ENCODE results near the gene CERCAM.
"Not testable (repeated sequence)": the region's sequence is repeated elsewhere in the genome, so short reads cannot be mapped to it uniquely, and the experiment has no call there.

Gene CERCAM

DNA sequence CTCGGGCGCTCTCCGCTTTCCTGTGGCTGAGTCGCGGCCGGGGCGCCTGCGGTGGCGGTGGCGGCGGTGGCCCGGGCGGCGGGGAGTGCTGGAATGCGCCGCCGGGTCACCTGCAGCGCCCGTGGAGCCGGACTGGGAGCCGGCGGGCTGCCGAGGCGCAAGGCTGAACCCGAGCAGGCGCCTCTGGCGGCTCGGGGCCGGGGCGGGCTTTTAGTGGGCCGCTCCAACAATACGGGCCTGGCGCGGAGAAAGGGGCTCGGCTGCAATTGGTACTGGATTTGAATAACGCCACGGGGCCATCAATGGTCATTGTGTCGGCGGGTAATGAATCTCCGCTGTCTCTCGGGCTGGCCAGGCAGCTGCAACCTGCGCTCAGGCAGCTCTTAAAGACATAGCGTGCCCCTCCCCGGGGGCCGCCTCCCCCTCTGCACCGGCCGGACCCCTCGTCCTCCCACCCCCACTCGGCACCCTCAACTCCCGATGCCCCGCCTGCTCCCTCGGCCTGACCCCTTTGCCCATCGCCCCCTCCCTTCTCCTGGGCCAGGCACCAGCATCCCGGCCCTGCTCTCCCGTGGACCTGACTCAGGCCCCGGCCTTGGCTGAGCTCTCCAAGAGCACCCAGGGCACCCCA is 27.4 kb upstream of the CERCAM start:
- no peak for DNase-seq

DNA sequence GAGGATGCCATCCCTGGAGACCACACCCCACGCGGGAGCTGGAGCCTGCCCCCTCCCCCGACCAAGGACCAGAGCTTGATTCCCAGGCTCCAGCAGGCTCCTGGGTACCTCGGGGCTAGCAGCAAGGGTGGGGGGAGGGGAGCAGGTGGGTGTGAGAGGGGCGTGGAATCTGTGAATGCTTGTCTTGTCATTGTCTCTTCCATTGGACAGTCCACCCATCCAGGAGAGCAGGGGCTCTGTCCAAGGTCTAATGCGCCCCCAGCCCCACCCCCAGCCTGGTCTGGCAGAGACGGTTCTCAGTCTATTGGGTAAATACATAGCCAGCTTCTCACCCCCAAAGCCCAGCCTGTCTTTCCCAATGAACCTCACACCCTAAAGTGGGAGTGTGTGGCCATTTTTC is 26.7 kb upstream of the CERCAM start:
- DNase-seq: no peak

DNA sequence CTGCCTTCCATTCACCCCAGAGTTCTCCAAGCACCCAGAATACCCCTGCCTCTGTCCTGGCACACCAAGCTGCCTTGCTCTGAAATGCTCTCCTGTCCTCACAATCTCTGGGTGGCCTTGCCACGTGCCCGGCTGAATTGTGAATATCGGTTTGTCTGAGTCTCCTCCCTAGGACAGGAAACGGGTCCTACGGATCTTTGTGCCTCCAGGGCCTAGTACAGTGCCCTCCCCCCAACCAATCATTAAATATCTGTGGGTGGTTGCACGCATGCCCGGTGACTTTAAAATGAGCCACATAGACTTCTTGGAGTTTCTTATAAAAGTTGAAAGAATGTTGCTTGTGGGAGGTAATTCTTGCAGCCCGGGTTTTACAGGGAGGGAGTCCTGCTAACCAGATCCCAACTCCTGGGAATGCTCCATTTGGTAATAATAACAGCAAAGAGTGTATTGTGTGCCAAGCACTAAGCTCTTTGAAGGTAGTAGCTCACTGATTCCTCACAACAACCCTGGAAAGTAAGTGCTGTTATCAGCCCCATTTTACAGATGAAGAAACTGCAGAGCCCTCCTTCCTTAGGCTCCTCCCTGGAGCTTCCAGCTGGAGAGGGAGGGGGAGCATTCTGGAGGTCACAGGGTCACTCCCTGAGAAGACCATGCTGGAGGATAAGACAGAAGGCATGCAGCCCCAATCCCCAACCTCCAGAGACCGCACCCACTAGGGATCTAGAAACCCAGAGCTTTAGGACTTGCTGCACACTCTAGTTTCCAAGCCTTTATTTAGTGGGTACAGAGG is 26.1 kb upstream of the CERCAM start:
- DNase-seq: no peak

DNA sequence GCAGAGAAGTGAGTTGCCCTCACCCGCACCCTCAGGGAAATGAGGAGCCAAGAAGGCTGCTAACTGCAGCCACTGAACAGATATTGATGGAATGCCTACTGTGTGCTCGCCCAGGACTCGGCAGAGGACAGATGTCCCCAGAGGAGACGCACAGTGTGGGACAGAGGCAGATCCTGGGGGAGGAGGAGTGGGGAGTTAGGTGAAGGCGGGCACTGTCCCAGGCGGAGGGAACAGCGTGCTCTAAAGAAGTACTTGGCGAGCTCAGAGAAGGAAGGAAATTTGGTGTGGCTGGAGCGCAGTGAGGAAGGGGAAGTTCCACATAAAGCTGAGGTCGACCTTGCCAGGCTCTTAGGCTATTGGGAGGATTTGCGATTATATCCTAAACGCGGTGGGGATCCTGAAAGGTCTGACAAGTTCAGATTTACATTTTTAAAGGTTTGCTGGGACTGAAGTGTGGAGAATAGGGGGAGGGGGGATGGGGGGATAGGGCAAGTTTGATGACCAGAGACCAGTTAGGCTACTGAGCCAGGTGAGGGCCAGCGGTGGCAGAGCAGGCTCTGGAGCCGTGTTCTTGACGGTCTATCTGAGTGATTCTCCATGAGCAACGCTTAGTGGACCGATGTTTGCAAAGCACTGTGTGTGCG is 23.6 kb upstream of the CERCAM start:
- DNase-seq: no peak

DNA sequence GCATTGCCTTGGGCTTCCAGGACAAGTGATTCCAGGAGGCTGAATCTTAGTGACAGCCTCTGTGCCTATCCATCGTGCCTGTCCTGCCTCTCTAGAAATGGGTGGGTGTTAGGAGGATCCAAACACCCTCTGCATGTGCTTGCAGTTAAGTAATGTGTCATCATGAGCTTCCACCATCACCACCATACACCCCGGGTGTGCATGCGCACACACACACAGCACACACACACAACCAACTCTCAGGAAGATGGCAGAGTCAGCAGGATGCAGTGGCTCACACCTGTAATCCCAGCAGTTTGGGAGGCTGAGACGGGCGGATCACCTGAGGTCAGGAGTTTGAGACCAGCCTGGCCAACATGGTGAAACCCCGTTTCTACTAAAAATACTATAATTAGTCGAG is 22.8 kb upstream of the CERCAM start:
- no peak for DNase-seq

DNA sequence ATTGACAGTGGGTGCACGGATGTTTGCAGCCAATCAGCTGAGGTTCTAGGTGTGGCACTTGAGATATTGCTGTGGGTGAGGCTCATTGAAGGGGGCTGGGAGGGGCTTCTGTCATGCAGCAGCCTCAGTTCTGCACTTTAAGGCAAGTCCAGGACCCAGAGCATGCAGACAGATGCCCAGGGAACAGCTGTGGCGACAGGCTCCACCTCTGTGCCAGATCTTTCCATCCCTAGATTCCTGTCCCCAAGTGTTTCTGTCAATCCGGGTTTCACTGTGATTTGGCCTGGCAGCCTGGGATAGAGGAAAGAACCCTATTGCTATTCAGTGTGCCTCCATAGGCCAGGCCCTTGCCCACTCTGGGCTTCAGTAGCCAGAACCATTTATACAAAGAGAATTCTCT is 20.8 kb upstream of the CERCAM start:
- no peak for DNase-seq

DNA sequence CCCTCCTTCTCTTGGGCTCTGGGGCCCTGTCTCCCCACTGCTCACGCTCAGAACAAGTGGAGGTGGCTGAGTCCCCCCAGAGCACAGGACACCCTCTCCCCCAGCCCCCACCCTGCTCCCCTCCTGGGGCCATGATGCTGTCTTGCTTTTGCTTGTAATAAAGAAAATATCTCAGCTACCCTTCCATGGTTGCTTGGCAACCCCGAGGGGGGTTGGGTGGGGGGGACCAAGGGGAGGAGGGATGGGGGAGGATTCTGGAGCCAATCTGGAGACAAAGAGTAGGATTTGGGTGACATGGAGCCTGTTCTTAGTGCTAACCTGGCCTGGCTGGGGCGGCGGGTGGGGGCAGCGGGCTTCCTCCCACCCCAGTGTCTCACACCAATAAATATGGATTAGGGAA is 16.1 kb upstream of the CERCAM start:
- DNase-seq: no peak

DNA sequence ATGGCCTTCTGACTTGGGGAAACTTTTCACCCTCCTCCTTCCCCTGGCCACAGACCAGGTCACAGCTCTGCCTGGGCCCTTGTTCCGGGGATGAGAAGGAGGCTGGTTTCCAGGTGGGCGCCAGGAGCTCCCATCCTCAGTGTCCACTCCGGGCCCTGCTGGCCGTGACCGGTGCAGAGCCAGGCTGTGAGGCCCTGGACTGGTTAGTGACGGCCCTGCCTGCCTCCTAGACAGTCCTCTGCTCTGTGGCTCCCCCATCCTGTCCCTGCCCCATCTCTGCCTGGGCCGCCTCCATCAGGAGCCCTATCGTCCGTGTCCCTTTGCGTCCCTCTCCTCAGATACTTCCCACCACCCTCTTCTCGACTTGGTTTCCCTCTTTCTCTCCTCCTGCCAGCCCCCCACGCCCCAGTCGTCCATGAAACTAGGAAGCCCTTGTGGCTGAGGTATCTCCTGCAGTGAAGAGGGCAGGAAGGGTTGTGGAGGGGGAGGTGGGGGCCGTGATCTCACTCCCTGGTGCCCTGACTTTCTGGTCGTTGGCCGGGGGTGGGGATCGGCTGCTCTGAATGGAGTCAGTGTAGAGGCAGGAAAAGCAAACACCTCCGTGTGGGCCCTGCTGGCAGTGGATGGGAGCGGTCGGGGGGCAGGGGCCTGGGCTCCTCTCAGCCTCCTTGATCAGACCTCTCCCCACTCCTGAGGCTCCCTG is 15.4 kb upstream of the CERCAM start:
- DNase-seq: no peak

DNA sequence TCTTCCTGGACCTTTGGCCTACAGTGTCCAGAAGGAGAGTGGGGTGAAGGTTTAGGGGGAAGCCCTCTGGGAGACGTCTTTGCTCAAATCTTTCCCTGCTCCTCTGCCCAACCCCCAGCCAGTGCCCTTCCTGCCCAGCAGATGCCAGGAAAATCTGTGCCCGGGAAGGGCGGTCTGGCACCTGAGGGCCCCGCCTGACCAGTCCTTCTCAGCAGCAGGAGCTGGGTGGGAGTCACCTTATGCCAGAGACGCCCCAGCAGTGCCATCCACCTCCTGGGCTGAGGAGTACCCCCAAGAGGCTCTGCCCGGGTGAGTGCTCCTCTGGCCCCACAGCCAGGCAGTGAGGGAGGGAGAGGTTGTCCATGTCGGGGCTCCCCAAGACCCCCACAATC is 14.9 kb upstream of the CERCAM start:
- DNase-seq: no peak

DNA sequence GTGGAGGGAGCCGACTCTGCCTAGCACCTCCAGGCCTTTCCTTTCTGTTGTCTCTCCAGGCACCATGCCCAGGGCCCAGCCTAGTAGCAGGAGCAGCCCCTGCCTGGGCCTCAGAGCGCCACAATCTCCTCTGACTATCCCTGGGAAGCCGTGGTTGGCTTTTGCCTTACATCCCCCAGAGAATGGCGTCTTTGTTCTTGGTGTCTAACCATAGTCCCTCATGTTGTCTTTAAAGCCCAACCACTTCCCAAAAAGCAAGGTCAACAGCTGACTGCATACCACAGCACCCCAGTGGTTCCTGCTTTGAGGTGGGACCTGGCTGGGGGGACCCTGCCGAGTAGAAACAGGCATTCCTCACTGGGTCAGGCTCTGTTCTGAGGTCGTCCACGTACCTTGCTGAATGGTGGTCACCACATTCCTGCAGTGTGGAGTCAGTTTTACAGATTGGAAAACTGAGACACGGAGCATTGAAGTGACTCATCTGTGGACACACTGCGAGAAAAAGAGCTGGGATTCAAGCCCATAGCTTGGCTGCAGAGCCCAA is 13.7 kb upstream of the CERCAM start:
- DNase-seq: no peak

DNA sequence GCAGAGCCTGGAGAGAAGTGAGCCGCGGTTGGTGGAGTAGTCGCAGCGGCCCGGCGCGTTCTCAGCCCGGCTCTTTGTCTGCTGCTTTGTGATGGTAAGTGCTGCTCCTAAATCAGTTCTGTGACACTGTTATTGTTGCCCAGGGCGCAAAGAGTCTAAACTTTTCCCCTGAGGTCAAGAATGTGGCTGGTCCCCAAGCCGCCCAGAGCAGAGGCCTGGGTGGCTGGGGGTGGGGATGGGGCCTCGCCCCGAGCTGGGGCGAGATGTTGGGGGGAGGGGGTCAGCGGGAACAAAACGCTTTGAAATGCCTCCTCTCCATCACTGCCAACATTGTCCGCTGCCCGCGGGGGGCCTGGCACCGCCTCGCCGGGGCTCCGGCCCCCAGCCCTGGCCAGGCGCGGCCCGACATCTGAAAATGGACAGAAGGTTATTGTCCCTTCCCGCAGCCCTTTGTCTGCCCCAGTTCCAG is 11.7 kb upstream of the CERCAM start:
- no peak for DNase-seq

DNA sequence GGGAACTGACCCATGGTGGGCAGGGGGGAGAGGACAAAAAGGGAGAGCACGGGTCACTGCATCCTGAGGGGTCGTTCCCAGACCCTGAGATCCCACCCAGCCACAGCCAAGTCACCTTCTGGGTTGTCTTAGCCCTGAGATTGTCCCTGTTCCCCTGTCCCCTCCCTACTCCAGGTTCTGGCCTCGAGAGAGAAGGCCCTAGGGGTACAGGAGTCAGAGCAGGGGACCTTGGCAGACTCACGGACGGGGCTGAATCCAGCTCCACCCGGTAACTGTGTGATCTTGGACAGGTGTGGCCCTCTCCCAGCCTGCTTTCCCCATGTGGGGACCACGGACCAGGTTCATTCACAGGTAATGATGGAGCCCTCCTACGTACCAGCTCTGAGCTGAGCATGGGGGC is 11.2 kb upstream of the CERCAM start:
- DNase-seq: no peak

DNA sequence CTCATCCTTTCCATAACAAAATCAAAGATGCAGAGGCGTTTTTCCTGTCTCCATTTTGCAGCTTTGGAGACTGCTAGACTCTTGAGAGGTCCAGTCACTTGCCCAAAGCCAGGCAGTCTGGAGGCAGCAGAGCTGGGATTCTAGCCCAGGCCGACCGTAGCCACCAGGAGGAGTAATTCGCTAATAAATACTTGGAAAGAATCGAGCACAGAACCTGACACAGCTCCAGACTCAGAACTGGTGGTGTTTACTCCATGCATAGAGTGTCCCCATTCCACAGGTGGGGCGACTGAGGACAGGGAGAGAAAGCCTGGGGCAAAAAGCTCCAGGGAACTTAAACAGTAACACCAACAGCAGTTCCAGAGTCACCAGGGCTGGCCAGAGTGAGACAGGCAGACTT is 10.7 kb upstream of the CERCAM start:
- no peak for DNase-seq

DNA sequence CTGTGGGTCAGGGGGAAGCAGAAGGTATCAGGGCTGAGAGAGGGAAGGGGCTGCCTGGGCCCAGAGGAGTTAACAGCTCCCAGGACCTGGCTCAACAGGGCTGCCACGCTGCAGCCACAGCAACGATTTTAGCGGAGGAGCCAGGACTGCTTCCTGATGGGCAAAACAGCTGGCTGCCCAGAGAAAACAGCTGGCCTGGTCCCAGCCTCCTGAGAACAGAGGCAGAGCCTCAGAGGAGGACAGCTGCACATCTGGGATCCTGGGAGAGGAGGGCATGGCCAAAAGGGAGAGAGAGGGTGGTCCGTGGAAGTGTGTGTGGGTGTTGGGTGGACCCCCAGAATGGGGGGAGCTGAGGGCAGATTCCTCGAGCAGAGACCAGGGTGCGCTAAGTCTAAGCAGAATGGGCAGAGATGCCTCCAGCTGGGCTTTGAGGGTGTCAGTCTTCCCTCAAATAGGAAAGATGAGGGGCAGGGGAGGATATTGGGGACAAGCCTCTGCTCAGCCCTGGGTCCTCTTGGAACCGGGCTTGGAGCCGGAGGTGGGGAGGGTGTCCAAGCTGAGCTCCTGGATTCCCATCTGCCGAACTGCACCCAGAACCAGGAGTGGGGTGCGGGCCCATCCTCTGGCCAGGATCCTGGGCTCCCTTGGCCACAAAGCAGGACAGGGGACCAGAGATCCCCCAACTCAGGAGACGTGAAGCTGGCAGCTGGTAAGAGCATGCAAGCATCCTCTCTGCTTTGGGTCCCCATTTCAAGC is 9.1 kb upstream of the CERCAM start:
- DNase-seq: no peak

DNA sequence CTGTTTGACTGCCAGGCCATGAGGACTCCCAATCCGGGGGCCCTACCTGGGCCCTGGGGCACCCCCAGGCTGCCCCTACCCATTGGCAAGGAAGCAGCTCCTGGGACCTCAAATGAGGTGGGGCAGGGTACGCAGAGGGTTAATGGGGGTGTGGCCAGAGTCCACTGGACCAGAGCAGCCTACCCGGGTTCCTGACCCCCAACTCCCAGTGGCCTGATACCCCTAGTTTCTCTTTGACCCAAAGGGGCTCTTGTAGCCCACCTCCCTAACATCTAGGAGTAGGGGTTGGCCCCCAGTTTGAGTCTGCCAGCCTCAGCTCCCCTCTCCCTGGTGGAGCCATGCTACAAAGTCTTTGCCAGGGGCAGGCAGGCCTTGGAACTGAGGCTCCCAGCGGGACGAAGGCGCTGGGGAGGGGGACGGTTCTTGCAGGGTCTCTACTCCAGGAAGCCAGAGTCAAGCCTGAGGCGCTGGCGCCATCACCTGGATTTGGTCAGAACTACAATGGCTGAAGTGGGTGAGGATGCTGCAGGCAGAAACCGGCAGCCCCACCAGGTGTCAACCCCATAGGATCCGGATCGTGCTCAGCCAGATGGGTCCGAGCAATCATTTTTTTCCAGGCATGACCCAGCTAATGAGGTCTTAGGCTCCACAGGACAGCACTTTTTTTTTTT is 8.4 kb upstream of the CERCAM start:
- DNase-seq: peak; percentile 49

DNA sequence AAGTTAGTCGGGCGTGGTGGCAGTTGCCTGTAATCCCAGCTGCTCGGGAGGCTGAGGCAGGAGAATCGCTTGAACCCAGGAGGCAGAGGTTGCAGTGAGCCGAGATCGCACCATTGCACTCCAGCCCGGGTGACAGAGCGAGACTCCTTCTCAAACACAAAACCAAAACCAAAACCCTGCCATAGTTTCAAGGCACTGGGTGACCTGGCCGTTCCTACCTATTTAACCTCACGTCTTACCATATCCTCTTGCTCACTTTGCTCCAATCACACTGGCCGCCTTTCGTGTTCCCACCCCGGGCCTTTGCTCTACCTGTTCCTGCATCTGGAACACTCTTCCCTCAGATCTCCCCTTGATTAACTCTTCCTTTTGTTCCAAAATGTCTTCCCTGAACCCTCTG is 6.9 kb upstream of the CERCAM start:
- DNase-seq: not testable (repeated sequence)

DNA sequence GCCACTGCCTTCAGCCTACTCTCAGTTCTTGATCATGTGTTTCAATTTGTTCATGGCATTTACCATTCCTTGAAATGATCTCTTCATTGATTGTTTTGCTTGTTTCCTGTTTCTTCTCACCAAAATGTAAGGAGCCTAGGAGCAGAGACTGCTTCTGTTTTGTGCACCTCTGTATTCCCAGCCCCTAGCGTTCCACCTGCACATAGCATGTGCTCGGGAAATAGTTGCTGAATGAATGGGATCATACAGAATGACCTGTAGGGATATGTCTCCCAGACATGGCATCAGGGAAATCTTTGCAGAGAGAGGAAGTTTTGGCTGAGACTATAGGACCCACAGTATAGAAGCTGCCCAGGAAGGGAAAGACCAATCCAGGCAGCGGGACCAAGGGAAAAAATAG is 6.2 kb upstream of the CERCAM start:
- DNase-seq: no peak

DNA sequence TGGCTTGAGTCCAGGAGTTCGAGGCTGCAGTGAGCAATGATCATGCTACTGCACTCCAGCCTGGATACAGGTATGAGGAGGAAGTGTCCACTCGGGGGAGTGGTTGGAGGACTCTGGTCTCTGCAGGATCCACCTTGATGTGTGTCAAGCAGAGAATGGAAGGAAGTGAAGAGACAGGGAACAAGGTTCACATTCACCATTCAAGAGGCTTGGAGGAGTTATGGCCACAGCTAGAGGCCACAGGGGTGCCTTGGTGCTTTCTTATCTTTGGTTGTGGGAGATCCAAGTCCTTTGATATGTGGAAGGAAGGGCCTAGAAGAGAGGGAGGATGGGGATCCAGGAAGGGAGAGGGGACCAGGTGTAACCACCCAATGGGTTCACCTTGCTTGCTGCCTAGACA is 5.4 kb upstream of the CERCAM start:
- DNase-seq: no peak

DNA sequence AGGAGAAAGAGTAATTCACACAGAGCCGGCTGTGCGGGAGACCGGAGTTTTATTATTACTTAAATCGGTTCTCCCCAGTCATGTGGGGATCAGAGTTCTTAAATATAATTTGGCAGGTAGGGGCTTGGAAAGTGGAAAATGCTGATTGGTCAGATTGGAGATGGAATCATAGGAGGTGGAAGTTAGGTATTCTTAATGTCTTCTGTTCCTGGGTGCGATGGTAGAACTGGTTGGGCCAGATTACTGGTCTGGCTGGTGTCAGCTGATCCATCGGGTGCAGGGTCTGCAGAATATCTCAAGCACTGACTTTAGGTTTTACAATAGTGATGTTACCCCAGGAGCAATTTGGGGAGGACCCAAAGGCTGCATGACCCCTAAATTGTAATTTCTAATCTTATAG is 4.6 kb upstream of the CERCAM start:
- DNase-seq: no peak

DNA sequence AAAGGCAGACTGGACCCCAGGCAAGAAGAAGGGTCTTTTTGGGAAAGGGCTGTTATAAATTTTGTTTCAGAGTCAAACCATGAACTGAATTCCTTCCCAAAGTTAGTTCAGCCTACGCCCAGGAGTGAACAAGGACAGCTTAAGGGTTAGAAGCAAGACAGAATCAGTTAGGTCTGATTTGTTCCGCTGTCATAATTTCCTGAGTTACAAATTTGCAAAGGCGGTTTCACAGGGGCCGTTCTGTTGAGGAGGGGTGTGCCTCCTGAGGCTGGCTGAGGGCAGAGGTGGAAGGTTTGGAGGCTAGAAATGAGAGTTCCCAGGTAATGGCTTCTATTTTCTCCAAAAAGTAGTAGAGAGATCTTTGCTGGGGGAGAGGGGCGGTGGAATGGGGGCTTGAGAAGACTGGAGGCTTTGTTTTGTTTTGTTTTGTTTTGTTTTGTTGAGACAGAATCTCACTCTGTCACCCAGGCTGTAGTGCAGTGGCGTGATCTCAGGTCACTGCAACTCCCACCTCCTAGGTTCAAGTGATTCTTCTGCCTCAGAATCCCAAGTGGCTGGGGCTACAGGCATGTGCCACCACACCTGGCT is 4.1 kb upstream of the CERCAM start:
- DNase-seq: no peak

DNA sequence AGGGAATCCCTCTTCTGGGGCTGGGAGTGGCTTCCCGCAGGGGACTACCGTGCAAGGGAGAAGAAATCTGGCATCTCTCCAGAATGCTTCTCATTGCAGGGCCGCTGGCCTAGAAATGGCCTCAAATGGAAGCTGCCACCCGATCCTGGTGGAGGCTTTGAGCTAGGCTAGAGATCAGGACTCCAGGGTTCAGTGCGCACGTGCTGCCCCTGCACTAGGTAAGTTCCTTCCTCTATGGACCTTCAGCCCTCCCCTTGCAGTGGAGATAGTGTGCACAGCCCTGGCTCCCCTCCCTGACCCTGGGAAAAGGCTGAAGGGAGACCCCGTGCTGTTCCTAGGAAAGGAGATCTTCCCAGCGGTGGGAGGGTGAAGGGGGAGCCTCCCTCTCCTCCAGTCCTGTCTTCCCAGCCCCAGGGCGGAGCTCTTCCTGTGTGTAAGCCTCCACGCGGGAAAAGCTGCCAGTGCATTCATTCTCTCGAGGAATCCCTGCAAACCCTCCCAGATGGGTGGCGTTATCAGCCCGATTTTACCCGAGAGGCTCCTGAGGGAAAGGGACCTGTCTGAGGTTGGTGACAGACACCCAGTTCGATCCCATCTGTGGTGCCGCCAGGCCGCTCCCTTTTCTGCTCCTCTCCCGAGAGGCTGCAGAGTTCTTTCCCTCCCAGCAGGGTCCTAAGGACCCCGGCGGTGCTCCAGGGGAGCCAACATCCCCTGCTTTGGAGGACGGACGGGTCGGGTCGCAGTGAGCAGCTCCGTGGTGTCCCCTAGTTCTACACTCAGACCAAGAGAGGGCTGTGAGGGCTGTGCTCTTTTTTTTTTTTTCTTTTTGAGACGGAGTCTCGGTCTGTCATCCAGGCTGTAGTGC is 1.4 kb upstream of the CERCAM start:
- no peak for DNase-seq
